Medulla oblongata (tissue), 1 donor: ENCODE measurements around the gene SAMD14.

Experiments used
- DNase-seq: peaks from one replicate; pipeline ENCODE4 v3.0.0-alpha.2; 2015; ENCODE audit errors: extremely low spot score

Gene SAMD14

DNA sequence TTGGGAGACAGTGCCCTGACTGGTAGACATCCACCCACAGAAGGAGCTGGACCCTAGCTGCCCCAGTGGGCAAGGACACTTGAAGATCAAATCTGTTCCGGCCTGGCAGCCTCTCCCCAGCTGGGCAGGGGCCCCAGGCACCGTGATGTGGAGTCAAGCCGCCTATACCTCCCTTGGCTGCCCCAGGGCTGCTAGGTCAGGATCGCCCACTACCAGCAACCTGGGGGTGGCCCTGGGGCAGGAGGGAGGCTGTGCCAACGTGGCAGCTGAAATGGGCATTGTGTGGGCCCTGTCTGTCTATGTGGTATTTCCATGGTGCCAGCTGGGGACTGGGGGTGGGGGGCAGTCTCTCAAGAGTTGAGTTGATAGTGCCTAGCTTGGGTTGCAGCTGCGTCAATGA lies 33.9 kb downstream of the SAMD14 start:
- DNase-seq, result peak; percentile 16

DNA sequence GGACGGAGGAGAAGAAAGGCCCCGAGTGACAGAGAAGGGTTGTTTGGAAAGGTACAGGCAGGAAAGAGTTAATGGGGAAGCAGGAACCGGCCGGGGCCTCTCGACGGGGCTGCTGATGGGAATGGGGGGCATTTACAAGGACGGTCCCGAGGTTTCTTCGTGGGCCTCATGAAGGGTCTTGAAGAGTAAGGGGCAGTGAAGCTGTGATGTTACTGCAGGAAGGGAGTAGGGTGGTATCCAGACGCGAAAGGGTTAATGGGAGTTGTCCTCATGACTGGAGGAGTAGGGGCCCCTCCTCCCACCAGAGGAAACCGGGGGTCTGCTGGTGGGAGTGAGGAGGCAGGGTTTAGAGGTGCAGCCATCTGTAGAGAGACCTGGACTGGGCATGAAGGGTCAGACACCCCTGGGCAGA lies 34.3 kb downstream of the SAMD14 start:
- peak; percentile 32 for DNase-seq

DNA sequence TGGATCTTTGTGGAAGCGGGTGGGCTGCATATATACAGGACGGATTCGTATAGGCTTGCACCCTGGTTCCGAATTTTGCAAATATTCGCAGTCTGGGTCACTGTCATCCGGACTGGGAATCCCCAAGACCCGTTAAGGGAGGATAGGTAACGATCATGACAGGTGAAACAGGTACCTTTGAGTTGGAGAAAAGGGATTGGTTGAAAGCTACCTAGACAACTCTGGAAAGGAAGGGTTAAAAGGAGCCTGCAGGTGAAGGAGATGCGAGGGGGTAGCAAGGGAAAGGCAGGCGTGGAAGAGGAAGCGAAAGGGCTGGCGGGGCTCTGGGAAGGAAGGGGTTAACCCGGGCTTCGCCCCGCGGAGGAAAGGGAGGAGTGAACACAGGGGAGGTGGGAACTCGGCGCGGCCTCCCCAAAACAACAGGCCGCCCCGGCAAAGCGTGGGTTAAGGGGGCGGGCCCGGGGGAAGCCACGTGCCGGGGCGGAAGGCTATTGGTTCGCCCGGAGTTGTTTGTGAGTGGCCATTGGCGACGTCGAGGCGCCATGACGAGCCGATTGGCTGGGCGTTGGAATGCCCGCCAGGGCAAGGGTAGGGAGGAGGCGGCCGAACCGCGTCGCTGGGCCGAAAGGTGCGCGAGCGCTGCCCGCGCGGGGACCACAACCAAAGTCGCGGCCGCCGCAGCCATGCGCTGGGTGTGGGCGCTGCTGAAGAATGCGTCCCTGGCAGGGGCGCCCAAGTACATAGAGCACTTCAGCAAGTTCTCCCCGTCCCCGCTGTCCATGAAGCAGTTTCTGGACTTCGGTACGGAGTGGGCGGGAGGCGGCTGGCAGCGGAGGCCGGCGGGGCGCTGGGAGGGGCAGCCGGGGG lies 35.0 kb downstream of the SAMD14 start, which contains the start of gene PDK2:
Gene PDK2, plus strand, starts transcription at position 599 of the 867 bp plus-strand sequence. Its CDS starts 85 bp downstream, at position 684.
- peak; percentile 98 for DNase-seq

DNA sequence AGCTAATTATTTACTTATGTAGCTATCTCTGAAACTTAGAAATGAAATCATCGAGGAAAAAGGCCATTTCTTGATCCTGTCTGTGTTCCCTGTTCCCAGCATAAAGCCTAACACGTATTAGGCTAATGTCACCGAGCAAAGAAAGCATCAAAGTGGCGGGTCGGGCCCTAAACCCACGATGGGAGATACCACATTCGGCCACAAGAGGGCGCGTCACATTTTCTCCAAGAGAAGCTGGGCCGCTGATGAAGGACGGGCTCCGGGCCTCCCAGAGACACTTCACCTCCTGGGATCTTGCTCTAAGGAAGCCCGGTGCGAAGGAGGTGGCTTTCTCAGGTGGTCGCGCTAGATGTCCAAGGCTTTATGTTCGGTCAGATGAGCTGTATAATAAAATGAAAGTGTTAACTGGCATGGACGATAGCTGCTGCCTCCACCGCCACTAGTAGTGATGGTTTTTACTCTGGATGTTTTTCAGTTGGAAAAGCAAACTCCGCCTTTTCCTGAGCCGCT lies 35.7 kb downstream of the SAMD14 start:
- peak; percentile 97 for DNase-seq

DNA sequence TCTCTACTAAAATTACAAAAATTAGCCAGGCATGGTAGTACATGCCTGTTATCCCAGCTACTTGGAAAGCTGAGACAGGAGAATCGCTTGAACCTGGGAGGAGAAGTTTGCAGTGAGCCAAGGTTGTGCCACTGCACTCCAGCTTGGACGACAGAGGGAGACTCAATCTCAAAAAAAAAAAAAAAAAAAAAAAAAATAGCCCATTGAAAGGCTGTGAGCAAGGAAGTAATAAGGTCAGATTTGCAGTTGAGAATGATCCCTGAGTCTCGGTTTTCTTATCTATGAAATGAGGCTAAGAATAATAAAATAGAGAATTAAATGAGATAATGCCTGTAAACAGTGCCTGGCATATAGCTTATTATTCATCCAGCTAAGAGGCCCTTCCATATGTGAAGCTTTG lies 36.2 kb downstream of the SAMD14 start:
- DNase-seq, result no peak

DNA sequence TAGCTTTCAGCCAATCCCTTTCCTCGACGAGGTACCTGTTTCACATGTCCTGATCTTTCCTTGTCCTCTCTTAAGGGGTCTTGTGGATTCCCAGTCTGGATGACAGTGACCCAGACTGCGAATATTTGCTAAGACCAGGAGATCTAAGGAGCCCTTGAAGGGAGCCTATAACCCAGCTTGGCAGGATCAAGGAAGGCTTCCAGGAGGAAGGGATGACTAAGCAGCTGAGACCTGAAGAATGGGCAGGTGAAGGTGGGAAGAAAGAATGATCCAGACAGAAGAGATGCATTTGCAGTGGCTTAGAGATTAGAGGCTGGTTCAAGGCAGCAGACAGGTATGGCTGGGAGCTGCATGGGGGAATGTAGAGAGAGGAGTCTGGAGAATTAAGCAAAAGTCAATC lies 36.7 kb downstream of the SAMD14 start:
- no peak for DNase-seq

GRCh38 chr17:50091918-50092285 lies 38.1 kb downstream of the SAMD14 start:
- DNase-seq, result no peak

GRCh38 chr17:50090971-50091917 lies 38.7 kb downstream of the SAMD14 start:
- no peak for DNase-seq

- DNase-seq, result no peak
Measured at GRCh38 chr17:50090071-50090470, 39.9 kb downstream of the SAMD14 start.

DNA sequence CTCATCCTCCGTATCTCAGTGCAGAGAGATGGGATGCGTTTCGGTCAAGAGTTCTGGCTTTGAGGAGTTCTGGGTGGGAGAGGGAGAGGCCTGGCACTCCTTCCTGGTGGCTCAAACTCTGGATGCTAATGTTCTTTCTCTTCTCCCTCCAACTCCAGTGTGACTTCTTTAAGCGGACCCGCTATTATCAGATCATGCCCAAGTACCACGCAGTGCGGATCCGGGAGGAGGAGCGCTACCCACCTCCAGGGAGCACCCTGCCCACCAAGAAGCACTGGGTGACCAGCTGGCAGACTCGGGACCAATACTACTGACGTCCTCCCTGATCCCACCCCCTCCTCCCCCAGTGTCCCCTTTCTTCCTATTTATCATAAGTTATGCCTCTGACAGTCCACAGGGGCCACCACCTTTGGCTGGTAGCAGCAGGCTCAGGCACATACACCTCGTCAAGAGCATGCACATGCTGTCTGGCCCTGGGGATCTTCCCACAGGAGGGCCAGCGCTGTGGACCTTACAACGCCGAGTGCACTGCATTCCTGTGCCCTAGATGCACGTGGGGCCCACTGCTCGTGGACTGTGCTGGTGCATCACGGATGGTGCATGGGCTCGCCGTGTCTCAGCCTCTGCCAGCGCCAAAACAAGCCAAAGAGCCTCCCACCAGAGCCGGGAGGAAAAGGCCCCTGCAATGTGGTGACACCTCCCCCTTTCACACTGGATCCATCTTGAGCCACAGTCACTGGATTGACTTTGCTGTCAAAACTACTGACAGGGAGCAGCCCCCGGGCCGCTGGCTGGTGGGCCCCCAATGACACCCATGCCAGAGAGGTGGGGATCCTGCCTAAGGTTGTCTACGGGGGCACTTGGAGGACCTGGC lies 40.8 kb downstream of the SAMD14 start:
- no peak for DNase-seq

DNA sequence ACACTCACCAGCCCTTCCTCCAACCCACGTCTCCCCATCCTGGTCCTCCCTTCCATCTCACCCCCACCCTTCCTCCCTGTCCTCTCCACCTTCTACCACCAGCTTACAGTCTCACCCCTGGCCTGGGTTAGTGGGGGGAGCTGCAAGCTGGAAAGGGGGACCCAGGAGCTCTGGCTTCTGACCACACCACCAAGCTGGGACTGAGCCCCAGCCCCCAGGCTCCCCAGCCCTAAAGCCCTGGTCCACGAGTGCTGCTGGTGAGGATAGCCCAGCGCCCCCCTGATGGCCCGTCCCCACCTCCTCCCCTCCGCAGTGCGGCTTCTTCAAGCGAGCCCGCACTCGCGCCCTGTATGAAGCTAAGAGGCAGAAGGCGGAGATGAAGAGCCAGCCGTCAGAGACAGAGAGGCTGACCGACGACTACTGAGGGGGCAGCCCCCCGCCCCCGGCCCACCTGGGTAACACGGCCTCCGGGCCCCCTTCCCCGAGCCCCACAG lies 42.0 kb downstream of the SAMD14 start:
- no peak for DNase-seq

DNA sequence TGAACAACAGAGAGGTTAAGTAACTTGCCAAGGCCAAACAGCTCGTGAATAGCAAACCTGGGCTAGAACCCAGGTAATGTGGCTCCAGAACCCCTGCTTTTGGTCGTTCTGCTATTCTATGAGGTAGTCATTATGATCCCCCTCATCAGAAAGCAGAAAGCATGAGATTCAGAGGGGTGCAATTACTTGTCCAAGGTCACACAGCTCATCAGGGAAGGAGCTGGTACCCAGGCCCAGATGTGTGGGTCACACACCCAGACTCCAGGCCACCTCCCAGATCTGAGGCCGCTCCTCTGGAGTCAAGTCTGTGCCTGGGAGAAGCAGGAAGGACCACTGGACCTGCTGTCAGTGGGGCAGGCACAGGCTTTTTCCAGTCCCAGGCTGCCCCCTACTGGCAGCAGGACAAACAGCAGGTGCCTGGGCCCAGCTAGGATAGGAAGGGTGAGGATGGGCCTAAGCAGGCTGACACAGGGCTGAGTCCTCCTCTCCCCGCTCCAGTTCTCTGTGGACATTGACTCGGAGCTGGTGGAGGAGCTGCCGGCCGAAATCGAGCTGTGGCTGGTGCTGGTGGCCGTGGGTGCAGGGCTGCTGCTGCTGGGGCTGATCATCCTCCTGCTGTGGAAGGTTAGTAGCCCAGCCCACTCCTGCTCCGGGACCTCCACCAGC lies 42.6 kb downstream of the SAMD14 start:
- peak; percentile 48 for DNase-seq

- DNase-seq, result no peak
Measured at GRCh38 chr17:50081757-50082156, 48.2 kb downstream of the SAMD14 start.

DNA sequence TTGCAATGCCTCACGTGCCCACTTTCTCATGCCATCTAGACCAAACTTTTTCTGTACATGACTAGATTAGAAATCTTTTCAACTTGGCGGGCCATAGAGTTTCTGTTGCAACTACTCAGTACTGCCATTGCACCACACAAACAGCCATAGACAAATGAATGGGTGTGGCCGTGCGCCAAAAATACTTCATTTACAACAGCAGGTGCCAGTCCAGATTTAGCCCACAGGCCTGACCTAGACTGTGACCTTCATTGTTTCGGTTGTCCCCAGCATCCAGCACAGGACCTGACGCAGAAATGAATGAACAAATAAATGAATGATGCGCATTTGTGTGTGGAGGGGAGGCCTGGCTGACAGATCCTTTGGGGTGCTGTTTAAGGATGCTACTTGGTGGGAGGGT lies 49.1 kb downstream of the SAMD14 start:
- DNase-seq, result no peak

GRCh38 chr17:50080096-50080480 lies 49.9 kb downstream of the SAMD14 start:
- DNase-seq, result no peak

DNA sequence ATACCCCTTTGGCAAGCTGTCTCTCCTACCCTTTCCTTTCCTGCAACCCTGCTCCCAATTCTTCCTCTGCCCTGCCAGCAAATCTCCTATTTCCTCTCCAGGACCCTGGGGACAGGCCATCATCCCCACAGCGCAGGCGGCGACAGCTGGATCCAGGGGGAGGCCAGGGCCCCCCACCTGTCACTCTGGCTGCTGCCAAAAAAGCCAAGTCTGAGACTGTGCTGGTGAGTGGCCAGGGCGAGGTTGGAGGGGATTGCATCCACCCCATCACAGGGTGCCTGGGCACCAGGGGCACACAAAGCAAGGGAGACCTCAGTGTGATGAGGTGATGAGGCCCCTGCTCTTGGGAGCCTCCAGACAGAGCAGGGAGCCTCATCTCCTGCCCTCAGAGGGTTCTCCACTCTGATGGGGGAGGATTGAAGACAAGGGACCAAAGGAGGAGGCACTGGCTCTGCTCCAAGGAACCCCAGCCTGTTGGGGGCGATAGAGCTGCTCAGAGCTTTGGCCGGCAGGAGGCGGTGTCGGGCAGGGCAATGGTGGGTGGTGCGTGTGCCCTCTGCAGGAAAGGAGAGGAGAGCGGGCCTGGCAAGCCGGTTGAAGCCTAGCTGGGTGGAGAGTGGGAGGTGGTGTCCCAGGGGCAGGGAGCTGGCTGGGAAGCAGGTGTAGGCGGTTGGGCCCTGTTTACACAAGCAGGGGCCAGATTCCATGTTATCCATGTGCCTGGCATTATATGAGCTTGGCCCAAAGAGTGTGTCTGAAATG lies 50.4 kb downstream of the SAMD14 start:
- no peak for DNase-seq

GRCh38 chr17:50078430-50078829 lies 51.5 kb downstream of the SAMD14 start:
- DNase-seq, result no peak

DNA sequence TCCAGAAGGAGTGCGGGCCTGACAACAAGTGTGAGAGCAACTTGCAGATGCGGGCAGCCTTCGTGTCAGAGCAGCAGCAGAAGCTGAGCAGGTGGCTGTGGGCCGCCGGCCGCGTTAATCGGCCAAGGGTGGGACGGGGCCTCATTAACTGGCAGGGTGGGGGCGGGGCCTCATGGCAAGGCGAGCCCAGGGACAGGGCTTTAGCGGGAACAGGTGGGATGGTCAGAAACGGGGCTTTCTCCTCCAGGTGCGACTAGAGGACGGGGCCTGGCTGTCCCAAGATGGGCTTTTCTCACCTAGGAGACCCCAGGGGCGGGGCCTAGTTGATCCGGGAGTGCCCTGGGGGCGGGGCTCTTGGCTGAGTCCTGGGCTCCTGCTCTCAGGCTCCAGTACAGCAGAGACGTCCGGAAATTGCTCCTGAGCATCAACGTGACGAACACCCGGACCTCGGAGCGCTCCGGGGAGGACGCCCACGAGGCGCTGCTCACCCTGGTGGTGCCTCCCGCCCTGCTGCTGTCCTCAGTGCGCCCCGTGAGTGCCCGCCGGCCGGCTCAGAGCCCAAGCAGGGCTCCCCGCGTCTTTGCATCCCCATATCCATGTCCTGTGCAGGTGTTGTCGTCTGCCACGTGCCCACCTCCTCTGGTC lies 53.2 kb downstream of the SAMD14 start:
- DNase-seq, result no peak

DNA sequence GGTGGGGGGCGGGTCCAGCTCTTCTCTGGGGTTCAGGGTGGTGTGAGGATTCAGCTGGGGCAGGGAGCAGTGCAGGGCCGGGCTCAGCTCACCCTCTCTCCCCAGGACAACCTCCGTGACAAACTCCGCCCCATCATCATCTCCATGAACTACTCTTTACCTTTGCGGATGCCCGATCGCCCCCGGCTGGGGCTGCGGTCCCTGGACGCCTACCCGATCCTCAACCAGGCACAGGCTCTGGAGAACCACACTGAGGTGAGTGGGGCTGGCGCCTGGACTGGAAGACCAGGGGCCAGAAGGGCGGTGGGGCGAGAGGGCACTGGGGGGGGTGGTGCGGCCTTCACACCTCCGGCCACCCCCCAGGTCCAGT lies 53.8 kb downstream of the SAMD14 start:
- no peak for DNase-seq
